NCI-H748 (cell line): Measurements from ENCODE around the gene THEM5.
"Not testable (repeated sequence)": the region's sequence is repeated elsewhere in the genome, so short reads cannot be mapped to it uniquely, and the experiment has no call there.

Experiments used
- DNase-seq: peaks from one replicate; lab custom pipeline; 2025; ENCODE audit not compliant: unreplicated experiment; lab: John Stamatoyannopoulos, UW

THEM5 gene

GRCh38 chr1:151868486-151868885, 15.0 kb upstream of the THEM5 start:
- DNase-seq: no peak

GRCh38 chr1:151867765-151868411, 14.4 kb upstream of the THEM5 start:
- no peak for DNase-seq

- no peak for DNase-seq
Observed at GRCh38 chr1:151867321-151867720, 13.8 kb upstream of the THEM5 start.

GRCh38 chr1:151864411-151864810, 10.9 kb upstream of the THEM5 start:
- DNase-seq: no peak

- no peak for DNase-seq
Observed at GRCh38 chr1:151862604-151863003, 9.1 kb upstream of the THEM5 start.

GRCh38 chr1:151860504-151861187, 7.1 kb upstream of the THEM5 start:
- DNase-seq: no peak

- DNase-seq: no peak
Observed at GRCh38 chr1:151859891-151860293, 6.4 kb upstream of the THEM5 start.

GRCh38 chr1:151858886-151859665, 5.6 kb upstream of the THEM5 start:
- no peak for DNase-seq

- DNase-seq: no peak
Observed at GRCh38 chr1:151858030-151858746, 4.7 kb upstream of the THEM5 start.

GRCh38 chr1:151855933-151856332, 2.4 kb upstream of the THEM5 start:
- no peak for DNase-seq

GRCh38 chr1:151855516-151855915, 2.0 kb upstream of the THEM5 start:
- not testable (repeated sequence) for DNase-seq

GRCh38 chr1:151854658-151855057, 1.1 kb upstream of the THEM5 start:
- DNase-seq: no peak

- no peak for DNase-seq
Observed at GRCh38 chr1:151852733-151853132, 779 bp downstream of the THEM5 start.

- DNase-seq: no peak
Observed at GRCh38 chr1:151851886-151852285, 1.6 kb downstream of the THEM5 start.

GRCh38 chr1:151849871-151850270, 3.6 kb downstream of the THEM5 start:
- no peak for DNase-seq

- DNase-seq: no peak
Observed at GRCh38 chr1:151849126-151849525, 4.4 kb downstream of the THEM5 start.

GRCh38 chr1:151847867-151848596, 5.5 kb downstream of the THEM5 start:
- no peak for DNase-seq

GRCh38 chr1:151846686-151847237, 6.8 kb downstream of the THEM5 start:
- no peak for DNase-seq

- DNase-seq: no peak
Observed at GRCh38 chr1:151846062-151846568, 7.4 kb downstream of the THEM5 start.

GRCh38 chr1:151843398-151843797, 10.1 kb downstream of the THEM5 start:
- DNase-seq: no peak
